Stimulated activated naive CD4-positive, alpha-beta T cell (primary cell): ENCODE data around the gene ACP1.

Experiments
- DNase-seq, 6 experiments: peaks; one replicate each; lab custom pipeline; 2025; lab: John Stamatoyannopoulos, UW

The ACP1 gene

DNA sequence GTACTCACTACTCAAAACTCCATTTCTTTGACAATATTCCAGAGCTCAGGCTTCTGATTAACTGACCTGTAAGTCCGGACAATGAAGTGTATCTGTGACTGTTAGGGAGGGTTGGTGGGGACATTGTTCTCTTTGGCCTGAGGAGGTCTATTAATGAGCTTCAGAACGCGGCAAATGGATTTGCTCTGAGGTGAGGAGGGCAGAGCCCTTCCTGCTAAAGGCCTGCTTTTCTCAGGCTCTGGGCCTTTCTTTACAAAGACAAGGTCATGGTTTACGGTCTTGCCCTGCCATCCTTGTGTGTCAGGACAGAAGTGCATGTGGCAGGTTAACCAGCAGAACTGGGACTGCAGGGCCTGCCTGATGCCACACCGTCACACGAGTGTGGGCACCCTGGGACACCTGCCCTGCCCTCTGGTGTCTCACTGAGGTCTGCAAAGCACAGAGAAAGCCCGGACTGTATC lies 15.9 kb downstream of the ACP1 start:
- no peak for DNase-seq

DNA sequence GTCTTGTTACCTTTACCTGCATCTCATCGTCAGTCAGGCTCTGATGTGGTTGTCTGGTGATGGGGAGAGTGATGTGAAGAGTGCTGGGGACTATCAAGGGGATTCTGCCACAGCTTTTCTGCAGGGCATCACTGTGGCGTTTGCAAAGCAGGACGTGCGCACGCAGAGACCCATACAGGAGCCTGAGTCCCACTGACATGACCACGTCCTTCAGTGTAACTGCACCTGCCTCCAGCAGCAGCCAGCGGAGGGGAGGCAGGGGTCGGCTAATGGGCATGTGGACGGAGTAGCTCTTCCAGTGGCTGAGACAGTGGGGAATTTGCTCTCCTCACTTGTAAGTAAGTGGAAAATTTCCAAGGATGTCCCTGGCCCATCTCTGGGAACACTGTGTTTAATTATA lies 16.6 kb downstream of the ACP1 start:
- no peak for DNase-seq

DNA sequence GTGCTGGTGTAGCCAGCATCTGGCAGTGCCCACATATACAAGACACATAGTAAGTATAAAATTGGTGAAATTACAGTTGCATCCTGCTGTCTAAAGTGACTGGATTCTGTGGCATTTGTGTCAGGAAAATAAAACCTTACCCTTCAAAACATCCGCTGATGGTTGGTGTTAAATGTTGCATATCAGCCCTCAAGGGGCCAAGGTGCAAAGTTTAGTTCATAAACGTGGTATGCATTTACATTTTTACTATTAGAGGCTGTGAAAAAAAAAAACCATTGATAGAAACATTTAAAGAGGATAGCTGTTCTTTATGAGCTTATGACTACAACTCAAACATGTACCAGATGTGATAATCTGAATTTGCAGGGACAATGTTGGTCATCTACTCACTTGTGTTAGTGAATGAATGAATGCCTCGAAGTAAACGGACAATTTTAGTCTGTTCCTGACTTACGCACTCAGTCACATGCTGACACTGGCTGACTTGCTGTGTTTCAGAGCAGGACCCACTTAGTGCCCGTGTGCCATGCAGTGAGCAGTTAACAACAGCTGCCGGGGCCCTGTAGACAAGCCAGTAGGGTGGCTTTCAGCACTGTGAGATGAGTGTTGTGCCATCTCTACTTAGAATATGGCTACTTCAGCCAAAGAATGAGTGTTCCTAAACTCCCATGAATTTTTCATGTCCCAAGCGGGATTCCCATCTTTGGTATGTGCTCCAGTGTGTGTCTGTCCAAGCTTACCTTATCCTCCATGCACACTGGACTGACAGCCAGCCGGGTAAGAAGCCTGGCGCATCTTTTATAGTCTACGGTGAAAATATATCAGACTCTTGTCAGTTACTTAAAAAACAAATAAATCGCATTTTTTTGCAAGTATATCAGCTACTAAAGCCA lies 17.9 kb downstream of the ACP1 start:
- no peak for DNase-seq

DNA sequence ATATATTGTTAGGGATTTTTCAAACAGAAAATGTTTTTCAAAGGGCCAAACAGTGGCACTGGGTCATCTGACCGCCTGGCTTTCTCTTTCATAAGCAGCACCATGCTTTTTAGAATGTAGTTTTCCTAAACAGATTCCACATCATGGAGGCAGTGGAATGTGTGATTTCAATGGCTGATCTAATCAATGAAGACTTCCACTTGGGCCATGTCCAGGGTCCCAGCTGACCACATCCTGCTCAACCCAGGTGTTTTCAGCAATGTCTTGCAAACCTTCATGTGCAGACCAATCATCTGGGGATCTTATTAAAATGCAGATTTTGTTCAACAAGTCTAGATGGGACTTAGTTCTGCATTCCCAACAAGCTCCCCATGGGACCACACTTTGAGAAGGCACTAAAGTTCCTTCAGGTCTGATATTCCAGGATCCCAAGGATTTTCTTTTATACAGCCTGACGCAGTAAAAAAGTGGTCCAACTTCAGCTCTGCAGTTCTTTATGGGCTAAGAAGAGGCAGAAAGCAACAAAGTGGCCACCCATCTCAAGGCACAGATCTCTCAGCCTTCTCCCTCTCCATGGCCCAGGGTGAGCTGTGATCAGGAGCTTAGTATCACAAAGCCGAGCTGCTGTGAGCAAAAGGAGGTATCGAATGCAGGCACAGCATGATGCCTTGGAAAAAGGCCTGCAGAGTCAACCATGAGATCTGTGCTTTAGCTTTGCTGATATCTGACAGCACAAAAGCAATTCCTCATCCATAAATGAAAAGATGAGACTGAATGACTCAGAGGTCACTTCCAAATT lies 19.4 kb downstream of the ACP1 start:
- no peak for DNase-seq

DNA sequence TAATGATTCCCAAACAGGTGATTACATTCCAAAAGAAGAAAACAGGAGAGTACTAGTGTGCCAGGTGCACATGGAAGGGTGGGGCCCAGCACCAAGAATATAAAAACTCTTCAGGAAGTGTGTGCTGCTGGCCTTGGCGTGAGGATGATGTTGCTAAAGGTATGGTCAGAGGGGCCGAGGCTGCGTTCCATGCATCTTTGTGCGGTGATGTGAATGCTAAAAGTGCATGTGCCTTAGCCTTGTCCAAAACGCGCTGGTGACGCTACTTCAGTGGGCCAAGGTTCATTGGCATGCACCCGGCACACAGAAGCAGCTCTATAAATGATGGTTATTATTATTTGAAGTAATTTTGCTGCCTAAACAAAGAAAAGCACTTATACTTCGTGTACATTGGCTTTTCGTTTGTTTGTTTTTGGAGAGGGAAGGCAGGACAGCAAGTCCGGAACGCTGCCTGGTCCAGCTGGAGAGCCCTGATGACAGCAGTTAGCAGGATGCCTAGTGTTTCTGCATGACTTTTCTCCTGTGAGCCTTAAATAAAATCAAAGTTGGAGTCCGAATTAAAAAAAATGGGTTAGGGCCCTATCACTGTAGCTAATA lies 20.2 kb downstream of the ACP1 start:
- DNase-seq = no peak

DNA sequence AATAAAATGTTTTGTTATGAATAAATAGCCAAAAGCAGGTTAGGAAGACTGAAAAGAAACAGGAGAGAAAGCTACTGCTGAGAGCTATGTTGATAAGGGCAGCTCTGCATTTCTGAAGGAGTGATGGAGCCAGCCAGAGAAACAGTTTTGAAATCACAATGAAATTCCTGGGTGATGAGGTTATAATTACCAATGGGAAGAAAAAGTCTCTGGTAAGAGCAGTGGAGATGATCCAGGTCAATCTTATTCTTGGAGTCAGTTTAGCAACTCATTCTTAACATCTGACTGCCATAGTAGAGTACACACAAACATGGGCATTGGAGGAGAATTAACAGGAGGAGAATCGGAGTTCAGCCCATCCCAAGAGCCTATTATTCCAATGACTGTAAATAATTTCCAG lies 20.8 kb downstream of the ACP1 start:
- DNase-seq = no peak

DNA sequence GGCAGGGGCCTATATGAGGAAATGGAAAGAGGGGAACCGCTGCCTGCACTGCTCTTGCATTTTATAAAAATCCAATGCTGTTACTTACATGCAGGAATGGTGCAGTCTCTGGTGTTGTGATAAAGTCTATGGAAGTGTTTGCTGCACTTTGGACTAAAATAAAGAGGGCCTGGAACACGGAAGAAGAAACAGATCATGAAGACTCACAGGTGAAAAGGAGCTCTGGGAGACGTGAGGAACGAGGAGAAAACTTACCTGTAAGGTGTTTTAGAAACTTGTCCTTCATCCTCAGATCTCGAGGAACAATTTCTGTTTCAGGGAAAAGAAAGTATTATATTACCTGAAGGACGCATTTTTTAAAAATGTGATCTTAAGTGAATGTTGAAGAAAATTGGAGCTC lies 21.3 kb downstream of the ACP1 start:
- DNase-seq = no peak

DNA sequence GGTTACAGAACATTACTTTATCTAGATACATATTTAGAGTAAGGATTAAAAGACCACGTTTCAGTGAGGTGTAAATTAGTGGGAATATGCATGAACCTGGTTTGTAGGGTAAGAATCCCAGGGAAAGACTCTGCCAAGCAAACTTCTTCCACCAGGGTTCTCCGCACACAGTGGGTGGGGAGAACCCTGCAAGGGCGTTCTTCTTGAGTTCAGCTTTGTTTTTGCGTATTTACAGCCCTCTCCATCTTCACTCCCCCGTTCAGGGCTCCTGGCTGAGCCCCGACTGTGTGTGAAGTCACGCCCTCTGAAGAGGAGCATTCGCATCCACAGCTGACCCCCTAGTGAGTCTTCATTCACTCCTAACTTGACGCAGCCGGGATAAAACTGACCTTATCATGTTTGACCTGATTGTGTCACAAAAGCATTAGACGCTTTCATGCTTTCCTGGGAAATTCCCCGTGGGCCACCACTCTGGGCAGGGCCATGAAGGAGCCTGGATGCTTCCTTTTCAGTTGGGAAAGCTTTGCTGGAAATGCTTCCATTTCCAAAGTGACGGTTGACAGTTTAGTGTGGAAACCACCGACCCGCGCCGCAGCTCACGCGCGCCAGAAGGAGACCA lies 22.1 kb downstream of the ACP1 start:
- no peak for DNase-seq

DNA sequence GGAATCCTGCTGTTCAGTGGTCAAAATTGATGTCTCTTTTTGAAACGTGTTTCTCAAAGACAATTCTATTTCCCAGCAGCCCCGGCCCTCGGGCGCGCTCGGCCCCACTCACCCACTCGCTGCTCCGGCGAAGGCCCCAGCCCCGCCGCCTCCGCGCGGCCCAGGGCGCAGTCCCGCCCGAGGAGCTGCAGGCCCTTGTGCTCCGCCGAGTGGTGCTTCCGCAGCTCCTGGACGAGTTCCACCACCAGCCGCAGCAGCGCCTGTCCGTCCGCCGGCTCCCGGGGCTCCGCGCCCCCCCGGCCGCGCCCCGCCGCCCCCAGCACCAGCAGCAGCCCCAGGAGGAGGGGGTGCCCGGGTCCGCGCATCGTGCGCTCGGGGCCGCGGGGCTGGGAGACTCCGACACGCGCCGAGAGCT lies 22.7 kb downstream of the ACP1 start:
- peak in 1 of 6 experiments; percentile 10 for DNase-seq

DNA sequence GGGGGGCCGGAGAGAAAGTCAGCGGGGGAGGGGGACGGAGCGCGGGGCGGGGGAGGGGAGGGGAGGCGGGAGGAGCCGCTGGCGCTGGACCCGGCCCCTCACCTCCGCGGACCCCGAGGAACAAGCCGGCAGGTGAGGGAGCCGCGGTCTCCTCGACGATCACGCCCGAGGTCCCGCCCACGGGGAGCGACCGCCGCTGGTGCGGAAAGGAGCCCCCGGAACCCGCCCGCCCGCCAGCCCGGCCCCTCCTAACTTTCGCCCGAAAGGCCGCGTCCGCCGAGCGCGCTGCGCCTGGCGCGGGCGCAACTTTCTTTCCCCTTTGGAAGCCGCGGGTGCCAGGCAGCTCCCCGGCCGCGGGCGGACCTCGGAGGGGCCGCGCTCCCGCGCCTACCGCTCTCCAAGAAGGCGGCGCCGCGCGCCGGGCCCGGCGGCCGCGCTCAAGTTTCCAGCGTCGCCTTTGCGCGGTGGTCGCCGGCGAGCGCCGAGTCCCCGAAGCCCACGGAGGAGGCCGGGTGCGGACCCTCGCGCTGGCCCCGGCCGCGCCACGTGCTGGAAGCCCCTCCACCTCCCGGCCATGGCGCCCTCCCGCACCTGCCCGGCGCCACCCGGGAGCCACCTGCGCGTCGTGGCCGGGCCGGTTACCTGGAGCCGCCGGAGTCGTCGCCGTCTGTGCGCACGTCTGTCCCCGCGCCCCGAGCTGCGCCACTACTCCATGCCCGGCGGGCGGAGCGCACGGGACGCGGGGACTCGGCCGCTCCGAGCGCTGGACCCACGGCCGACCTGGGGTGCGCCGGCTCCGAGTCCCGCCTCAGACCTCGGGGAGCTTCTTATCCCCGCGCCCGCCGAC lies 23.4 kb downstream of the ACP1 start, which contains the start of gene ALKAL2:
TSS of gene ALKAL2 (minus strand) at position 181 of the 847 bp plus-strand sequence. CDS start 256 bp downstream, outside the sequence.
- no peak for DNase-seq

DNA sequence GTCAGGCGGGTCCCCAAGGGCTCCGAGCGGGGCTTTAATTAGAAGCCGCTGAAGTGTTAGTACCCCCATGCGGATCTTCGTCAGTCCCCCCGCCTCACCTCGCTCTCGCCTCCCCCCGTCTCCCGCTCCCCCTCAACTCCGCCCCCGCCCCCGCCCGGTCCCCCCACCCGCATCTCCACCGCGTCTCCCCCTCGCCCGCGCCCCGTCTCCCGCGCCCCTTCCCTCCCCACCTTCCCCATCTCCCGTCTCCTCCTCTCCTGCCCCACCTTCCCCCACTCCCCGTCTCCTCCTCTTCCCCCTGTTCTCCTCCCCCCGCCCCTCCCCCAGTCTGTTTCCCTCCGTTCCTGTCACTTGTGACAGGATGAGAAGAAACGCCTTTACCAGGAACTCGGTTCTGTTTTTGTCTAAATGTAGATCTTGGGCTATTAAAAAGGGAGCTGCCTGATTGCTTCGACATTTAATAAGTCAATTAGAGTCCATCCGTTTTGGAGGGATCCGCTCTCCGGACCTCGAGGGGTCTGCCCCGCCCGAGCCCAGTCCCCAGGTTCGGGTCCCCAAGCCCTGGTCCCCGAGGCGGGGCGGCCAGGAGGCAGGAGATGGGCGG lies 24.1 kb downstream of the ACP1 start:
- no peak for DNase-seq

DNA sequence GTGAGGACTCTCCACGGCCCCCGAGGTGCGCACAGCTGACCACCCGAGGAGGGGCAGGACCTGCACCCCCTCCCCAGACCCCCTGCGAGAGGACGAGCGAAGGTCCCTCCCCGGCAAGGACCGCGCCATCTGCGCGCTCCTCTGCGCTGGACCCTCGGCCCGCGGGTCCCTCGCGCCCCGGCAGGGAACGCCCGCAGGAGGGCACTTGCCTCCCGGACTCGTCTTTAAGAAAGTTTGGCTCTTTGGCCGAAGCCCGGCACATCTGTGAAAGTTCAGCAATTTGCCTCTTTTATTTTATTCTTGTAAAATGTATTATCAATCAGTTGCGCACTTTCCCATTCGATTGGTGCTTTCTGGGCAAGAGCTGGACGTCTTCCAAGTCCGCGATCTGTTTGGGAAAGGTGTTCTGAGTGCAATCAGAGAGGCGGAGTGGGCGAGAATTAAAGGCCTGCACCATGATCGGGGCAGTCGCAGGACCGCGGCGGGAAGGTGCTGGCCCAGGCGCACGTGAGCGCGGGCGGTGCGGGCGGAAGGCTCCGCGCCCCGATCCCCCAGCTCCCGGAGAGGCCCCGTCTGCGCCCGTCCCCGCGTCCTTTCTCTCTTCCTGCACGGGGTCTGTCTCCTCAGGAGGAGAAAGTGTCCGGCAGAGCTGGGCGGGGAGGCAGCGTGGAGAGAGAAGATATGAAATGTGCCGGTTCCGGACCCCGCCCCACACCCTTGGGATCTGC lies 24.8 kb downstream of the ACP1 start:
- DNase-seq = peak in 2 of 6 experiments; percentile 33 to 48

DNA sequence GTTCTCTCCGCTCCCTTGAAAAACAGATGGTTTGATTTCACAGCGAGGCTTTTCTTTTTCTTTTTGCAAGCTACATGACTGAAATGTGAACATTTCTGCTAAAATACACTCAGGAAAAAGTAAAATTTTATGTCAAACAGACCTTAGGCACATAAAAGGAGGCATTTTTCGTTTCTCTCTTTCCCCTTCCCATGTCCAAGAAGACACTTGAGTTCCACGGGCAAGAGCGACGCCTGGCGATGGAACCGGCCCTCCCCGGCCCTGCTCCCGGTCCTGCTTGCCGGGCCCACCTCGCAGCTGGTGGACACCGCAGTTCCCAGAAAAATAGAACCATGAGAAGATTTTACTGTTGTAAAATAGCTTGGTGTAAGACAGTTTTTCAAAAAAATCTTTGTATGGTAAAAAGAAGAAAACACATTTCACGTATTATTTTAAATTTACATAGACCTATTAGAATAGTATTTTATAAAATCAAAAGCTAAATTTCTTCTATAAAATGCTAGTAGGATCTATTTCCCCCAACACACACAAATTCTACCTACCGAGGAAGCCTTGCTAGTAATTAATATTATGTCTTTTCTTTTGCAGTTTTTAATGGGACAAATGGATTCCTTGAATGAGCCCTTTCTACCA lies 25.5 kb downstream of the ACP1 start:
- peak in 5 of 6 experiments; percentile 27 to 49 (median 37) for DNase-seq

DNA sequence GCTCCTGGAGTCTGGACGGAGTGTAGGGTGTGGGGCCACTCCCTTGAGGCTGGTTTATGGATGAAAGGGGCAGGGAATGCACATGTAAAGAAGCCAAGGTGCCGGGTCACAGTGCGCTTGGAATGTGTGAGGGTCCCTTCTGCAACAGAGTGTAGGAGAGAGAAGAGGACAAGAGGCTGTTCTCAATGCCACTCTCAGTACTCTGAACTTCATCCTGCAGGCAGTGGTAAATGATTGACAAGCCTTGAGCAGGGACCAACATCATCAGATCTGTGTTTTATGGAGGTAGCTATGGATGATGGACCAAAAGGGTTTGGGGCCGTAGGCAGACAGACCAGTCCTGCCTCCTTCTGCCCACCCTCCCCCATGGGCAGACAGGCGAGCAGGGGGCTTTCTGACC lies 30.3 kb downstream of the ACP1 start:
- DNase-seq = no peak

DNA sequence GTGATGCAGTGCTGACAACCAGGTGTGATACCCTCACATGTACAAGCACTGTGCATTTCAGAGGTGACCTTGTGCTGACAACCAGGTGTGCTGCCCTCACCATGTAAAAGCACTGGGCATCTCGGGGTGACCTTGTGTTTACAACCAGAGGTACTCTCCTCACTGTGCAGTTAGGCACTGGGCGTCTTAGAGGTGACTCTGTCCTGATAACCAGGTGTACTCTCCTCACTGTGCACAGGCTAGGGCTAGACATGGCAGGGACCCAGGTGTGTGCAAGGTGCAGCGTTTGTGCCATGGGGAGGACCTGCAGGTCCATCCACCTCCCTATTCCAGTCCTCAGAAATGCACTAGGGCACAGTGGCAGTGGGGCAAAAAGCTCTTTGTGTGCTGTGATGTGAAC lies 31.6 kb downstream of the ACP1 start:
- DNase-seq = no peak

DNA sequence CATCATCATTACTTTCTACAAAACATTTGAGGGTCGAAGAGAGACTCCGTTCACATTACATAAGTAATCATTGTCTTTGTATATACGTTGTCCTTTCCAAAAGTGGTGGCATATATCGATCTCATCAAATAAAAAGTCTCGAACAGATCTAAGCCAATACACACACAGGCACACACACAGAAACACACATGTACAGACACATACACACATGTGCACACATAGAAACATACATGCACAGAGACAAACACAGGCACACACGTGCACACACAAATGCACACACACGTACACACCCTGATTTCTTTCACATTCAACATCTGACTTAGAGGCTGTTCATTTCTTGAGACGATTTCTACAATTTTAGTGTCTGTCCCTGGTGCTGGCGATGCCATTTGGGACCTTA lies 40.6 kb downstream of the ACP1 start:
- no peak for DNase-seq

DNA sequence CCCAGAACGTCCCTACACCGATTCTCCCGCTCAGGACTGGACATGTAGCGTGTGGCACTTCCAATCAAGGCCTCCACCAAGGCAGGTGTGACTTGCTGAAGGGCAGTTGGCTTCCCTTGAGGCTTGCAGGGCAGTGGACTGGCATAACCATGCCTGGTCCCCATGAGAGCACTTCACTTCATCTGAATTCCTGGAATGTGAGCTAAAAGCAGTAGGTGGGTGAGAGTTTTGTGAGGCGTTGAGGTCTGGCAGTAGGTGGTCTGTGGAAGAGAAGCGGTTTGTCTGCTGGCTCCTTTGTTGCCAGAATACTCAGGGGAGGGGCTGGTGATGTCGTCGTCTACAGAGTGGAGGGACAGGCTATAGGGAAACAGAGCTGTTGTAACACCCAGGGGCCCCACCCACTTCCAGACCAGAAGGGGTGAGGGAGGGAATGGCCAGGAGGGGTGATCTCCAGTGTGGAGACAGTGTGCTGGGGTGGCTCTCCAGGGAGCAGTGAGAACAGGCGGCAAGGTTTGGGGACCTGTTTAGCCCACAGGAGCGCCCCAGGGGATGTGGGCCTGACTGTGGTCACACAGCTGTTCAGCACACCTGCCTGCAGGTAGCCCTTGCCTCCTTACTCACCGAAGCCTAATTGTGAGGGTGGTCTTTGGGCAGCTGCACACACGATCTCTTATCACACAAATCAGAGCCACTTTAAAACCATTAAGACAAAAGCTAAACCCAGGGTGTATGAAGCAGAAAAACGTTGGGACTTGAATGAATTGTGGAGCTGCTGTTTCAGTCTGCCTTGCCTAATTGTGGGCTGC lies 44.6 kb downstream of the ACP1 start:
- no peak for DNase-seq

DNA sequence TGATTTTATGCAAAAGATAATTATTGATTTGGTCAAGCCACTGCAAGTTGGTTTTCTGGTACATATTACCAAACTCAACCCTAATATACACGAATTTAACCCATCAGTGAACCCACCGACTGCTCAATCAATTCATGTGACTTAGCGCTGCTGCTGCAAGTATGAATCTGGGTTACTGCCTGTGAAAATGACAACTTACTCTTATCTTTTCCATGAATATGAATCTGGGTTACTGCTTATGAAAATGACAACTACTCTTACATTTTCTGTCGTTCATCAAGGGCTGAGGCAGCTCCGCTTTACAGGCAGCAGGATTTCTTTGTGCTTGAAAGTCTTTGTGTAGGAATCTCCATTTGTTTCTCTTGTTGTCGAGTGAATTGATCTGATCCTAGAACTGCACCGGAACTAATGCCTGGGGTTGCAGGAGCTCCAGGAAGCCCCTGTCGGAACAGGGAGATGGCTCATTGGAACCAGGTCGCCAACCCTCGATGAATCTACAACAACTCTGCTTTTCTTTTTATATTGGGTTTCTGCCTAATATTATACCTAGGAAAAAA lies 45.3 kb downstream of the ACP1 start:
- DNase-seq = no peak
